Measurements from ENCODE around the gene EP300. TPM values are rescaled to one million over a fixed set of nuclear protein-coding genes. Genes with fewer than 3 reads are reported as not detected.

EP300 gene
- total RNA-seq, result 157 TPM

DNA sequence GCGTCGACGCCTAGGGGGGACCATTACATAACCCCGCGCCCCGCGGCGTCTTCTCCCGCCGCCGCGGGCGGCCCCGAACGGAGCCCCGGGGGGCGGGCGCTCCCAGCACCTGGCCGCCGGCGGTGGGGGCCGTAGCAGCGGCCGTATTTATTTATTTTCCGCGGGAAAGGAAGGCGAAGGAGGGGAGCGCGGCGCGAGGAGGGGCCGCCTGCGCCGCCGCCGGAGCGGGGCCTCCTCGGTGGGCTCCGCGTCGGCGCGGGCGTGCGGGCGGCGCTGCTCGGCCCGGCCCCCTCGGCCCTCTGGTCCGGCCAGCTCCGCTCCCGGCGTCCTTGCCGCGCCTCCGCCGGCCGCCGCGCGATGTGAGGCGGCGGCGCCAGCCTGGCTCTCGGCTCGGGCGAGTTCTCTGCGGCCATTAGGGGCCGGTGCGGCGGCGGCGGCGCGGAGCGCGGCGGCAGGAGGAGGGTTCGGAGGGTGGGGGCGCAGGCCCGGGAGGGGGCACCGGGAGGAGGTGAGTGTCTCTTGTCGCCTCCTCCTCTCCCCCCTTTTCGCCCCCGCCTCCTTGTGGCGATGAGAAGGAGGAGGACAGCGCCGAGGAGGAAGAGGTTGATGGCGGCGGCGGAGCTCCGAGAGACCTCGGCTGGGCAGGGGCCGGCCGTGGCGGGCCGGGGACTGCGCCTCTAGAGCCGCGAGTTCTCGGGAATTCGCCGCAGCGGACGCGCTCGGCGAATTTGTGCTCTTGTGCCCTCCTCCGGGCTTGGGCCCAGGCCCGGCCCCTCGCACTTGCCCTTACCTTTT, at the start of gene EP300:
Gene EP300, plus strand, starts transcription at position 570 of the 795 bp plus-strand sequence. CDS start 413 bp downstream, outside the sequence.

DNA sequence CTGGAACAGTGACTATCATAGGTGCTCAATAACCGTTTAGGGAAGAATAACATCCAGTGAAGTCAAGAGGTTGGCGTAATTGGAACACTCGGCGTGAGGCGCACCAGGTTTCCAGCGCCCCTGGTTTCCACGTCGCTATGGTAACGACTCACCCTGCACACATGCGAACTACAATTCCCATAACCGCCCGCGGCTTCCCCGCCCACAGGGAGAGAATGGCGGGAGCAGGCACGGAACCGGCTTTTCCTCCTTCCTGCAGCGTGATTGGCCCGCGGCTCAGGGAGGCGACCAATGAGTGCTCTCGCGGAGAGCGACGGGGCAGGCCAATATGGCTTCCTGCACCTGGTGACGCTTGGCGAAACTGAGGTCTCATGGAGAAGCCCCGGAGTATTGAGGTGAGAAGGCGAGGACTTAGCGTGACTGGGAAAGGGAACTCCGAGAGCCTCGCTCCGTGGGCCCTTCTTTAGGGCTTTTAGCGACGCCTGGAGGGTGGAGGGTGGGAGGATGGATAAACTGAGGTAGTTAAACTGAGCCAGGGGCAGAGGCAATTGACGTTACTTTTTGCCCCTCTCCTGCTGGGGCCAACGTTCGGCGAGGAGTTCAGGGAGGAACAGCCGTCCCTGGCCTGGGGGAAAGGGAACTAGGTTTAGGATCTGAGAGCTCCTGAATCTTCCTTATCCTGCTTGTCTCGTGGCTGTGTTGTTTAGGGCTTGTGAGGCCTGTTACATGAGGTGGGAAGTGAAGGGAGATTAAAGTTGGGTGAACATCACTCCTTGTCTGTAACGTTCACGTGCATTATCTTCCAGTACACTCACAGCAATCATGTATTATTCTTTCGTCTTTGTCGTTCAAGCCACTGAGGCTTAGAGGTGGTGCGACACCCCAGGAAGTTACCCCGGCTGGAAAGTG, 112.9 kb downstream of the EP300 start, which contains the start of gene L3MBTL2:
Gene L3MBTL2, plus strand, starts transcription at position 321 of the 909 bp plus-strand sequence. Its CDS starts 51 bp downstream, at position 372.

Small RNA genes lying within 50 kb of the gene (small RNA-seq; reads per million reads assigned to genes)
- gene RF00019 (ENCODE audit: low replicate concordance) (not detected), gene RNU6-375P (ENCODE audit: low replicate concordance) (not detected)

Other genes starting within 250 kb of the EP300 start
- gene ST13, start 236.0 kb upstream of the EP300 start, total RNA-seq, result 140 TPM
- gene XPNPEP3, start 235.4 kb upstream of the EP300 start, total RNA-seq, result 13.8 TPM
- gene DNAJB7, start 230.5 kb upstream of the EP300 start, total RNA-seq, result not detected
- gene RBX1, start 141.2 kb upstream of the EP300 start, total RNA-seq, result 34.6 TPM
- gene L3MBTL2, start 112.7 kb downstream of the EP300 start, total RNA-seq, result 22.2 TPM
- 5.1 TPM for gene CHADL, start 148.3 kb downstream of the EP300 start, total RNA-seq
- gene RANGAP1, start 193.6 kb downstream of the EP300 start, total RNA-seq, result 34.8 TPM
- 68.1 TPM for gene ZC3H7B, start 208.9 kb downstream of the EP300 start, total RNA-seq

Data from metanephros (tissue), 2 donors.